HepG2 (cell line): Measurements from ENCODE around the gene SEPHS2. TPM values are rescaled to one million over a fixed set of nuclear protein-coding genes. Genes with fewer than 3 reads are reported as not detected.

ENCODE experiments used
- ATAC-seq: fragments of 200-7000 bp; cut with Tn5 transposase; 3 replicates; pipeline ENCODE4 v1.9.1; 2020; ENCODE audit warnings: mild to moderate bottlenecking, moderate library complexity
- BruUV-seq: library from RNA; stranded (reverse); fragments of 400-500 nt; replicated peaks from 2 replicates; lab custom pipeline; 2021; lab: Mats Ljungman, UMichigan
- CTCF ChIA-PET: fragments of 300-600 bp; formaldehyde crosslinking; extraction: SDS; loops from one replicate; lab custom pipeline; 2021; ENCODE audit warnings: low total read pairs, inconsistent platforms, low intra/inter-chr PET ratio; lab: Yijun Ruan, JAX
- POLR2A ChIA-PET: fragments of 350-600 bp; sonication (Branson Sonifier 250); formaldehyde crosslinking; loops from one replicate; lab custom pipeline; 2020; ENCODE audit warnings: antibody characterized with exemption, inconsistent platforms; lab: Yijun Ruan, JAX
- DNase-seq: peaks from one replicate; pipeline ENCODE4 v3.0.0-alpha.2; 2015; ENCODE audit warnings: low spot score
- FAIRE-seq: peaks from 3 replicates; lab custom pipeline; 2011; peaks lifted over from hg19 to GRCh38; lab: Jason Lieb, UNC
- H2AFZ ChIP-seq: one replicate; pipeline ENCODE4 v1.6.1; 2011; ENCODE audit warnings: low read length, inconsistent platforms
- H3K27ac ChIP-seq: fragments of 300-600 bp; 3 replicates; pipeline ENCODE4 v1.8.0; 2011; ENCODE audit warnings: mixed run types, mild to moderate bottlenecking, mixed read lengths, low read length, inconsistent platforms; ENCODE audit not compliant: insufficient read depth; ENCODE audit errors: extremely low read length
- H3K27me3 ChIP-seq, 2 experiments: fragments of 200-600 bp in 1 of 2; 2 replicates in 1 of 2; 3 replicates in 1 of 2; pipeline versions ENCODE4 v1.6.0 to v1.8.0; 2011; ENCODE audit warnings: low read length in 2 of 2, mild to moderate bottlenecking in 2 of 2, moderate library complexity in 2 of 2, inconsistent platforms in 1 of 2; ENCODE audit not compliant: insufficient read depth in 2 of 2, control insufficient read depth in 1 of 2
- H3K36me3 ChIP-seq, 2 experiments: fragments of 200-600 bp in 1 of 2; replicated peaks in 1 of 2; 2 replicates in 1 of 2; 3 replicates in 1 of 2; pipeline versions ENCODE4 v1.5.1 to v1.8.0; 2011; ENCODE audit warnings: low read length in 2 of 2, inconsistent platforms in 1 of 2; ENCODE audit not compliant: insufficient read depth in 2 of 2, control insufficient read depth in 1 of 2
- H3K4me1 ChIP-seq: 2 replicates; pipeline ENCODE4 v1.5.1; 2012; ENCODE audit warnings: low read length, inconsistent platforms; ENCODE audit not compliant: insufficient read depth
- H3K4me2 ChIP-seq: 2 replicates; pipeline ENCODE4 v1.6.0; 2011; ENCODE audit warnings: low read depth, low read length, inconsistent platforms
- H3K4me3 ChIP-seq, 3 experiments: fragments of 200-600 bp in 1 of 3; sonication (generic), shearing (Covaris generic) in 1 of 3; replicated peaks in 1 of 3; 2 replicates each; pipeline ENCODE4 v1.5.1; 2011 to 2016; ENCODE audit warnings: low read length in 3 of 3, inconsistent platforms in 2 of 3, low read depth in 2 of 3, mild to moderate bottlenecking in 2 of 3, control low read depth in 1 of 3, mixed read lengths in 1 of 3; ENCODE audit not compliant: insufficient read depth in 1 of 3
- H3K79me2 ChIP-seq: one replicate; pipeline ENCODE4 v1.6.1; 2011; ENCODE audit warnings: low read length, inconsistent platforms; ENCODE audit not compliant: insufficient read depth
- H3K9ac ChIP-seq: 2 replicates; pipeline ENCODE4 v1.6.0; 2011; ENCODE audit warnings: mild to moderate bottlenecking, low read depth, low read length, inconsistent platforms; ENCODE audit not compliant: insufficient read depth
- H3K9me3 ChIP-seq: 2 replicates; pipeline ENCODE4 v1.5.1; 2012; ENCODE audit warnings: mild to moderate bottlenecking, low read length
- H4K20me1 ChIP-seq: 2 replicates; pipeline ENCODE4 v1.6.0; 2011; ENCODE audit warnings: inconsistent platforms, mild to moderate bottlenecking, low read length, moderate library complexity; ENCODE audit not compliant: insufficient read depth
- FIP1L1 ChIP-seq: fragments of 200-400 bp; formaldehyde crosslinking; IDR thresholded peaks from 2 replicates; pipeline ENCODE4 v1.6.1; 2018; ENCODE audit warnings: low read depth, mild to moderate bottlenecking, low read length, moderate library complexity, borderline replicate concordance; ENCODE audit not compliant: insufficient read depth
- FOXO1 ChIP-seq: sonication (generic); formaldehyde crosslinking; IDR thresholded peaks from 2 replicates; pipeline ENCODE4 v1.4.0; 2020; ENCODE audit warnings: missing genetic modification reagents
- GPBP1L1 ChIP-seq: sonication (generic); formaldehyde crosslinking; IDR thresholded peaks from 2 replicates; pipeline ENCODE4 v1.5.0; 2020; ENCODE audit warnings: mild to moderate bottlenecking, missing genetic modification reagents
- PHF5A ChIP-seq: IDR thresholded peaks from one replicate; pipeline ENCODE4 v1.6.1; 2018; ENCODE audit warnings: low read depth, missing genetic modification reagents; ENCODE audit not compliant: unreplicated experiment
- PPARG ChIP-seq: conservative IDR thresholded peaks from 2 replicates; pipeline ENCODE4 v1.6.1; 2016; ENCODE audit warnings: missing biosample characterization, missing genetic modification reagents
- RCOR2 ChIP-seq: IDR thresholded peaks from 2 replicates; pipeline ENCODE4 v1.6.1; 2016; ENCODE audit warnings: missing biosample characterization, missing genetic modification reagents
- ZBED4 ChIP-seq: sonication (generic); formaldehyde crosslinking; IDR thresholded peaks from 2 replicates; pipeline ENCODE4 v1.4.0; 2020; ENCODE audit warnings: missing genetic modification reagents, borderline replicate concordance
- ZNF3 ChIP-seq: IDR thresholded peaks from 2 replicates; pipeline ENCODE4 v1.7.0; 2017; ENCODE audit warnings: inconsistent platforms
- ZNF431 ChIP-seq: sonication (generic); formaldehyde crosslinking; IDR thresholded peaks from 2 replicates; pipeline ENCODE4 v1.9.0; 2022; ENCODE audit warnings: missing genetic modification reagents, low read depth, mild to moderate bottlenecking, borderline replicate concordance
- ZNF468 ChIP-seq: sonication (generic); formaldehyde crosslinking; IDR thresholded peaks from 2 replicates; pipeline ENCODE4 v1.8.0; 2022; ENCODE audit warnings: mild to moderate bottlenecking, moderate library complexity, missing genetic modification reagents
- ZNF629 ChIP-seq: sonication (generic); formaldehyde crosslinking; conservative IDR thresholded peaks from 2 replicates; pipeline ENCODE4 v1.5.0; 2020; ENCODE audit warnings: missing genetic modification reagents
- ZNF652 ChIP-seq: IDR thresholded peaks from 2 replicates; pipeline ENCODE4 v1.6.1; 2016; ENCODE audit warnings: low read depth, borderline replicate concordance
- WGBS: methylation state at CpG from one replicate; pipeline ENCODE4 v1.1.6; 2017; ENCODE audit warnings: low lambda C conversion rate; 5-methylcytosine and 5-hydroxymethylcytosine counted together
- in situ Hi-C: cut with HindIII; loops from 2 replicates; pipeline ENCODE4 v1.10.0; 2017; ENCODE audit warnings: low pct_unique_long_range_greater_than_20kb; ENCODE audit not compliant: extremely low pct_ligation_motif_present
- intact Hi-C: fragments of 100-400 bp; cut with micrococcal nuclease; formaldehyde crosslinking; loops from one replicate; pipeline ENCODE4 v1.10.0; 2022; ENCODE audit not compliant: unreplicated experiment
- polyA plus RNA-seq, 8 experiments: library from polyadenylated mRNA; depleted of rRNA in 3 of 8; stranded (reverse) in 7 of 8; unstranded in 1 of 8; fragments of >200 nt; fragmentation: Illumina TruSeq in 4 of 8; extraction: Trizol in 4 of 8; gene quantifications; 2 replicates each; pipeline versions ENCODE4 v1.2.1 to v1.2.3, GENCODE V29; 2011 to 2016; ENCODE audit warnings: low read depth in 4 of 8, missing spikeins in 1 of 8, mixed read lengths in 1 of 8; ENCODE audit not compliant: insufficient read depth in 1 of 8
- total RNA-seq, 5 experiments: library from RNA; depleted of rRNA; stranded (reverse); fragments of >200 nt; fragmentation: Illumina TruSeq; extraction: Trizol; gene quantifications; 2 replicates each; pipeline ENCODE4 v1.2.3, GENCODE V29; 2016; ENCODE audit warnings: low read depth in 1 of 5
- TF ChIP-seq, protein P1 (sequence below): sonication (generic); formaldehyde crosslinking; IDR thresholded peaks from 2 replicates; pipeline ENCODE4 v1.4.0; 2020; ENCODE audit warnings: missing genetic modification reagents
- TF ChIP-seq, protein P2 (sequence below): sonication (generic); formaldehyde crosslinking; IDR thresholded peaks from 2 replicates; pipeline ENCODE4 v1.5.1; 2020; ENCODE audit warnings: mild to moderate bottlenecking, moderate library complexity, missing genetic modification reagents

SEPHS2 gene
- total and polyA plus RNA-seq, 2 of the 13 experiments (the other 11 are each of a cell fraction or from before 2014, with no cell fraction given) = 20.7 to 127 TPM

- TF ChIP-seq, protein P1, sequence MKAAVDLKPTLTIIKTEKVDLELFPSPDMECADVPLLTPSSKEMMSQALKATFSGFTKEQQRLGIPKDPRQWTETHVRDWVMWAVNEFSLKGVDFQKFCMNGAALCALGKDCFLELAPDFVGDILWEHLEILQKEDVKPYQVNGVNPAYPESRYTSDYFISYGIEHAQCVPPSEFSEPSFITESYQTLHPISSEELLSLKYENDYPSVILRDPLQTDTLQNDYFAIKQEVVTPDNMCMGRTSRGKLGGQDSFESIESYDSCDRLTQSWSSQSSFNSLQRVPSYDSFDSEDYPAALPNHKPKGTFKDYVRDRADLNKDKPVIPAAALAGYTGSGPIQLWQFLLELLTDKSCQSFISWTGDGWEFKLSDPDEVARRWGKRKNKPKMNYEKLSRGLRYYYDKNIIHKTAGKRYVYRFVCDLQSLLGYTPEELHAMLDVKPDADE = 0 out of 2 replicates have a peak, but pooled peaks have one; percentile 28
- TF ChIP-seq ZNF629 (peak; percentile 81), RCOR2 (CRISPR knock-in tag) (no peak)
- TF ChIP-seq, protein P2, sequence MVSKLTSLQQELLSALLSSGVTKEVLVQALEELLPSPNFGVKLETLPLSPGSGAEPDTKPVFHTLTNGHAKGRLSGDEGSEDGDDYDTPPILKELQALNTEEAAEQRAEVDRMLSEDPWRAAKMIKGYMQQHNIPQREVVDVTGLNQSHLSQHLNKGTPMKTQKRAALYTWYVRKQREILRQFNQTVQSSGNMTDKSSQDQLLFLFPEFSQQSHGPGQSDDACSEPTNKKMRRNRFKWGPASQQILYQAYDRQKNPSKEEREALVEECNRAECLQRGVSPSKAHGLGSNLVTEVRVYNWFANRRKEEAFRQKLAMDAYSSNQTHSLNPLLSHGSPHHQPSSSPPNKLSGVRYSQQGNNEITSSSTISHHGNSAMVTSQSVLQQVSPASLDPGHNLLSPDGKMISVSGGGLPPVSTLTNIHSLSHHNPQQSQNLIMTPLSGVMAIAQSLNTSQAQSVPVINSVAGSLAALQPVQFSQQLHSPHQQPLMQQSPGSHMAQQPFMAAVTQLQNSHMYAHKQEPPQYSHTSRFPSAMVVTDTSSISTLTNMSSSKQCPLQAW (CRISPR knock-in tag) = peak; percentile 66; the same call in 1 of the 2 replicates
Measured at GRCh38 chr16:30406795-30407101, 38.9 kb downstream of the SEPHS2 start (continued).

- H3K27me3 ChIP-seq = no peaks in the 10 kb centered on the region
- DNase-seq (peak; percentile 97), ATAC-seq (peak; percentile 77), FAIRE-seq (peak; percentile 77)
- no peak overlapping the region for H2AFZ ChIP-seq
- H4K20me1 ChIP-seq = no peaks in the 10 kb centered on the region
- 31% methylated on average over 8 of the region's 8 CpGs for WGBS
- H3K27ac ChIP-seq = peak overlapping the region; percentile 87
- intact Hi-C loops (no loop called here), in situ Hi-C loops (no loop called here)
- H3K9me3 ChIP-seq = no peaks in the 10 kb centered on the region
- no TSS peak for BruUV-seq
- H3K9ac ChIP-seq = peak overlapping the region; percentile 52
- ChIA-PET CTCF (no interaction called here), POLR2A (interaction anchor here (0.6 to 3.3 kb wide), 9 partner anchors 8 to 199 kb away, joined by 3 to 14 read pairs (median 4); partner anchors contain the start of genes CD2BP2, DCTPP1 and TBC1D10B)
- H3K4me2 ChIP-seq = peak overlapping the region; percentile 84
- H3K79me2 ChIP-seq = peaks cover 6% of the 10 kb centered on the region
- H3K4me3 ChIP-seq = peak overlapping the region in 1 of 3 experiments; percentile 3; a peak in 2 of 6 replicates
- H3K4me1 ChIP-seq = peaks cover 46% of the 10 kb centered on the region
- H3K36me3 ChIP-seq = peaks cover 3 to 17% of the 10 kb centered on the region in 2 experiments; a peak in 4 of 5 replicates
- TF ChIP-seq ZNF468 = no peak
- peak; percentile 82 for TF ChIP-seq PPARG
- peak; percentile 85; the same call in 1 of the 2 replicates for TF ChIP-seq ZNF3
- peak; percentile 51 for TF ChIP-seq PHF5A (CRISPR knock-in tag)
- TF ChIP-seq ZBED4 (CRISPR knock-in tag) = peak; percentile 91
- no peak for TF ChIP-seq FIP1L1
- no peak for TF ChIP-seq ZNF431
- no peak for TF ChIP-seq GPBP1L1 (CRISPR knock-in tag)
- peak; percentile 90 for TF ChIP-seq FOXO1 (CRISPR knock-in tag)
- TF ChIP-seq ZNF652 (CRISPR knock-in tag) = peak; percentile 51; the same call in 1 of the 2 replicates
- TF ChIP-seq RCOR2 (CRISPR knock-in tag) = peak; percentile 100
Measured at GRCh38 chr16:30401768-30402425, 43.8 kb downstream of the SEPHS2 start.
